Fibroblast of pulmonary artery (primary cell): ENCODE data around the gene AMPH.

ENCODE experiments used
- DNase-seq: peaks from one replicate; pipeline ENCODE4 v3.0.0-alpha.2; 2010; ENCODE audit warnings: low read depth
- H3K4me3 ChIP-seq: replicated peaks from 2 replicates; pipeline ENCODE4 v1.5.1; 2011; ENCODE audit warnings: low read depth, mild to moderate bottlenecking, control low read depth, low read length, moderate library complexity
- TF ChIP-seq, protein P1 (sequence below): IDR thresholded peaks from 2 replicates; pipeline ENCODE4 v1.5.1; 2011; ENCODE audit warnings: mild to moderate bottlenecking, control low read depth, low read length, inconsistent platforms; ENCODE audit errors: missing control alignments

Gene AMPH

DNA sequence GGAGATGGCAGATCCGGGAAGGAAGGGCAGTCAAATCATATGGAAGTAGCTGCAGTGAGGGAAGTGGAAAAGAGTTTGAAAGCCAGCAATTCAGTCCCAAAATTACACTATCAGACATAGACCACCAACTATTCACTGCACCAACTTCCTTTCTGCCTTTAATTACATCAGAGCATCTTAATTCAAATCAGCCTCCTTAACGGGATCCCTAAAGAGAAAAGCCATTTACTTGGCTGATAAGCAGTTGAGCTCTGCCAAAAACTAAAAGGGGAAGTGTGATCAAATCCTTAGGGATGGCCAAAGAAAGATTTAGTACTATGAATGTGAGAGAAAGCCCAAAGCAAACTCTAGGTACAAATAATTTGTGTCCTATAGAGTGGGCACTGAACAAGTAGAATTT is 110.4 kb downstream of the AMPH start:
- no peak for DNase-seq
- H3K4me3 ChIP-seq = no peak overlapping the region
- TF ChIP-seq, protein P1, sequence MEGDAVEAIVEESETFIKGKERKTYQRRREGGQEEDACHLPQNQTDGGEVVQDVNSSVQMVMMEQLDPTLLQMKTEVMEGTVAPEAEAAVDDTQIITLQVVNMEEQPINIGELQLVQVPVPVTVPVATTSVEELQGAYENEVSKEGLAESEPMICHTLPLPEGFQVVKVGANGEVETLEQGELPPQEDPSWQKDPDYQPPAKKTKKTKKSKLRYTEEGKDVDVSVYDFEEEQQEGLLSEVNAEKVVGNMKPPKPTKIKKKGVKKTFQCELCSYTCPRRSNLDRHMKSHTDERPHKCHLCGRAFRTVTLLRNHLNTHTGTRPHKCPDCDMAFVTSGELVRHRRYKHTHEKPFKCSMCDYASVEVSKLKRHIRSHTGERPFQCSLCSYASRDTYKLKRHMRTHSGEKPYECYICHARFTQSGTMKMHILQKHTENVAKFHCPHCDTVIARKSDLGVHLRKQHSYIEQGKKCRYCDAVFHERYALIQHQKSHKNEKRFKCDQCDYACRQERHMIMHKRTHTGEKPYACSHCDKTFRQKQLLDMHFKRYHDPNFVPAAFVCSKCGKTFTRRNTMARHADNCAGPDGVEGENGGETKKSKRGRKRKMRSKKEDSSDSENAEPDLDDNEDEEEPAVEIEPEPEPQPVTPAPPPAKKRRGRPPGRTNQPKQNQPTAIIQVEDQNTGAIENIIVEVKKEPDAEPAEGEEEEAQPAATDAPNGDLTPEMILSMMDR = no peak

DNA sequence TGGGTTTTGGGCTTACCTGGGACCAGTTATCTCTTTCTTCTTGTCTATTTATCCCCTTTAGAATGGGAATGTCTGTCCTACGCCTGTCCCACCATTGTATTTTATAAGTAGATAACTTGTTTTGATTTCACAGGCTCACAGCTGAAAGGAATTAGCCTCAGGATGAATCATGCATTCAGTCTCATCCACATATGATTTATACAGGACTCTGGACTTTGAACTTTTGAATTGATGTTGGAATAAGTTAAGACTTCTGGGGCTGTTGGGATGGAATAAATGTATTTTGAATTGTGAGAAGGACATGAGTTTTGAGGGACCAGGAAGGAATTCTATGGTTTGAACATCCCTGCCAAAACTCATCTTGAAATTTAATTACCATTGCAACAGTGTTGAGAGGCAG is 112.6 kb downstream of the AMPH start:
- no peak overlapping the region for H3K4me3 ChIP-seq
- no peak for DNase-seq
- TF ChIP-seq, protein P1 = no peak

DNA sequence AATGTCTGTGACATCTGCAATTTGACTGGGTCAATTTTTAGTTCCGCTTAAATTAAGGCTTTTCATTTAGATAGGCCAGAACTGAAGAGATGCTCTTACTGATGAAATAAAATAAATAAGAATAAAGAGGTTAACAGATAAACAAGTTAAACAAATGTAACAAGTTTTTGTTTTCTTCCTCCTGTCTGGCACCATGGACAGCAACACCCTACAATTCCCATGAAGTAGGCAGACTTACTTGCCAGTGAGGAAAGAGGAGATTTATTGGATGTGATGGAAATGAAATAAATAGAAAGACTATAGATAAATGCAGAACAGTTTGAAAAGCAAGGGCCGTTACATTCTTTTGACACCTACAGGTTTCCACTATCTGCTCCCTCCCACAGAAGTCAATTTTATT is 118.5 kb downstream of the AMPH start:
- H3K4me3 ChIP-seq = no peak overlapping the region
- peak; percentile 42 for DNase-seq
- TF ChIP-seq, protein P1 = no peak

DNA sequence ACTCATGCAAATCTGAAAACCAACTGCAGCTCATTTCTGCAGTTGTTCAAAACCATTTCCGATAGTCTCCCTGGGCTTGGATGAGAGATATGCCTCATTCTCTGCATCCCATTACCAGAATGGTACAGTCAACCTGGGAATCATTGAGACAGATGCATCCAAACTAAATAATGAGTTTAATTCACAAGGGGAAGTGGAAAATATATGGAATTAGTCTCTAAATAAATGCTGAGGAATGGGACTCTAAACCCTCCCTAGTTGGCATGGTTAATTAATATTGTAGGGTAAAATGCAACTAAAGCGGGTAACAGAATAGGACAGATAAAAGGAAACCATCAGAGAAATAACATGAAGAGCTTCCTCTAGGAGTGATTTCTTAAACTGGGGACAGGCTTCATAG is 118.9 kb downstream of the AMPH start:
- TF ChIP-seq, protein P1 = no peak
- DNase-seq = no peak
- no peak overlapping the region for H3K4me3 ChIP-seq

DNA sequence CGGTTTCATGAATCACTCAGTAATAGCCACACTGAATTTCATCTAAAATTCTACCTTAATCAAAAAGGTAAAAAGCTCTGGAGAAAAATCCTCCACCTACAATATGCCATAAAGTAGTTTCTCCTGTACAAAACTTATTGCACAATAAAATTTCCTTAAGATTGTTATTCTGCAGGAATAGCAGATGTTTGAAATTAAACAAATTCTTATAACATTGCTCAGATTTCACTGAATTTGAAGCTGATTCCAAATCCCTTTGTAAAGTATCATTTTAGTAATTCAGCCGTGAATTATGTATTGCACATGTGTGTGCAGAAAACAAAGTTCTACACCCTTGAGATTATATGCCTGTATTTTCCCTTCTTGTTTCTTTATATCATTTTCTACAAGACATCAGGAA is 123.8 kb downstream of the AMPH start:
- DNase-seq = no peak
- TF ChIP-seq, protein P1 = no peak
- no peak overlapping the region for H3K4me3 ChIP-seq

DNA sequence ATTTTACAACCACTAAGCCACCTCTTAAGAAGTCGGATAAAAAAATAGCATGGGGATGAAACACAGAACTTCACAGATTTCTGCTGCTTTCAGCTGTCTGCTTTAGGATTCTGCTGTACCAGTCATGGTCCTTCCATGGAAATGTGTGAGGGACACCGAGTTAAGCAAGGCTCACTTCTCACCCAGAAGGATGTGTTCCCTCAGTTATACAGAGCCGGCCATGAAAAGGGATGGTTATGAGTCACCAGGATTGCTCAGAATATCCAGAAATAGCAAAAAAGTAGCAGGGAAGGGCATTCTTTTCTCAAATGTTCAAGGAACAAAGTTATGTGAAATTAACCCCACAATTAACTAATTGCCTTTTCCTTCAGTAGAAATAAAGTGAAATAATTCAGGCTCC is 124.4 kb downstream of the AMPH start:
- TF ChIP-seq, protein P1 = no peak
- no peak overlapping the region for H3K4me3 ChIP-seq
- peak; percentile 11 for DNase-seq

DNA sequence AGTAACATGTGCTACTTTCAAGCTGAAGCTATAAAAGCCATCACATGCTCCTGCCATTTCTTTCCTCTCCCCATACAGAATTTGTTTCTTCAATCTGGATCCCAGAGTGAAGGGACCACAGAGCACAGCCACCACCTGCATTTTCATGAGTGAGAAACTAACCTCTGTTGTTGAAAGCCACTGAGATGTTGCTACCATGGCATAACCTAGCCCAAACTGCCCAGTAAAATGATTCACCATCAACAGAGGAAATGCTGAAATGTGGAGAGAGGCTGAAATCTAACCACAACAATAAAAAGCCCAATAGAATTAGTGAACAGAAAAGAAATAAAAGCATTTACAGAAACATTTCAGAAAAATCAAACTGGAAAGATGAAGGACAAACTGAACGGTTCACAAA is 125.2 kb downstream of the AMPH start:
- DNase-seq = no peak
- H3K4me3 ChIP-seq = no peak overlapping the region
- TF ChIP-seq, protein P1 = no peak
